Body of pancreas (tissue), 4 donors: Measurements from ENCODE around the gene FRMPD2.

Source experiments
- POLR2A ChIP-seq, 3 donors: fragments of 450-650 bp; IDR thresholded peaks; one replicate each; pipeline ENCODE4 v1.6.1; 2016; ENCODE audit warnings: antibody characterized with exemption in 3 of 3, mild to moderate bottlenecking in 2 of 3
- TF ChIP-seq, protein P1 (sequence below), 7 experiments: fragments of 450-650 bp in 4 of 7; fragments of 200-600 bp in 3 of 7; sonication (generic) in 3 of 7; IDR thresholded peaks; one replicate each; pipeline ENCODE4 v1.5.1; 2016 to 2019; ENCODE audit warnings: antibody characterized with exemption in 7 of 7

DNA sequence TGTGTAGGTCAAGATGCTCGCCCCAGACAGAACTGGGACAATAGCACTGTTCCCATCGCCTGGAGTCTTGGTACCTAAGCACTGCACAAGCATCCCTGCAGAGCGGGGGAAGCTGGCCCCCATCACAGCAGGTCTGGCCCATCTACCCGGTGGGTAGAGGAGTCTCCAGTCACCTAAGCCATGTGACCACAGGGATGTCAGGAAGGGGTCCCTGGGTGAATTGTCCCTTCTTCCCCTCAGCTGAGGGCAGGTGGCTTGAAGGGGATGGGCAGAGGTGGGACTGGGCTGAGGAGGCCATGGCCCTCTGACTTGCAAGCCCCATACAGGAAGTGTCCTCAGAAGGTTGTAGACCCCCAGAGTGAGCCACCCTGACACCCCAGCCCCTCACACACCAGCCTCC lies 39.7 kb downstream of the FRMPD2 start:
- TF ChIP-seq, protein P1, sequence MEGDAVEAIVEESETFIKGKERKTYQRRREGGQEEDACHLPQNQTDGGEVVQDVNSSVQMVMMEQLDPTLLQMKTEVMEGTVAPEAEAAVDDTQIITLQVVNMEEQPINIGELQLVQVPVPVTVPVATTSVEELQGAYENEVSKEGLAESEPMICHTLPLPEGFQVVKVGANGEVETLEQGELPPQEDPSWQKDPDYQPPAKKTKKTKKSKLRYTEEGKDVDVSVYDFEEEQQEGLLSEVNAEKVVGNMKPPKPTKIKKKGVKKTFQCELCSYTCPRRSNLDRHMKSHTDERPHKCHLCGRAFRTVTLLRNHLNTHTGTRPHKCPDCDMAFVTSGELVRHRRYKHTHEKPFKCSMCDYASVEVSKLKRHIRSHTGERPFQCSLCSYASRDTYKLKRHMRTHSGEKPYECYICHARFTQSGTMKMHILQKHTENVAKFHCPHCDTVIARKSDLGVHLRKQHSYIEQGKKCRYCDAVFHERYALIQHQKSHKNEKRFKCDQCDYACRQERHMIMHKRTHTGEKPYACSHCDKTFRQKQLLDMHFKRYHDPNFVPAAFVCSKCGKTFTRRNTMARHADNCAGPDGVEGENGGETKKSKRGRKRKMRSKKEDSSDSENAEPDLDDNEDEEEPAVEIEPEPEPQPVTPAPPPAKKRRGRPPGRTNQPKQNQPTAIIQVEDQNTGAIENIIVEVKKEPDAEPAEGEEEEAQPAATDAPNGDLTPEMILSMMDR (IDR thresholded peaks at IDR 0.05) = no peak
- no peak for TF ChIP-seq POLR2A (IDR thresholded peaks at IDR 0.05)
